ENCODE measurements around the gene CACNA1I. TPM values are rescaled to one million over a fixed set of nuclear protein-coding genes. Genes with fewer than 3 reads are reported as not detected.
A peak's percentile ranks its signal among the peaks of the same experiment; 100 is the strongest.

CACNA1I gene
- total RNA-seq, 1 experiment from 2014 or later = not detected

DNA sequence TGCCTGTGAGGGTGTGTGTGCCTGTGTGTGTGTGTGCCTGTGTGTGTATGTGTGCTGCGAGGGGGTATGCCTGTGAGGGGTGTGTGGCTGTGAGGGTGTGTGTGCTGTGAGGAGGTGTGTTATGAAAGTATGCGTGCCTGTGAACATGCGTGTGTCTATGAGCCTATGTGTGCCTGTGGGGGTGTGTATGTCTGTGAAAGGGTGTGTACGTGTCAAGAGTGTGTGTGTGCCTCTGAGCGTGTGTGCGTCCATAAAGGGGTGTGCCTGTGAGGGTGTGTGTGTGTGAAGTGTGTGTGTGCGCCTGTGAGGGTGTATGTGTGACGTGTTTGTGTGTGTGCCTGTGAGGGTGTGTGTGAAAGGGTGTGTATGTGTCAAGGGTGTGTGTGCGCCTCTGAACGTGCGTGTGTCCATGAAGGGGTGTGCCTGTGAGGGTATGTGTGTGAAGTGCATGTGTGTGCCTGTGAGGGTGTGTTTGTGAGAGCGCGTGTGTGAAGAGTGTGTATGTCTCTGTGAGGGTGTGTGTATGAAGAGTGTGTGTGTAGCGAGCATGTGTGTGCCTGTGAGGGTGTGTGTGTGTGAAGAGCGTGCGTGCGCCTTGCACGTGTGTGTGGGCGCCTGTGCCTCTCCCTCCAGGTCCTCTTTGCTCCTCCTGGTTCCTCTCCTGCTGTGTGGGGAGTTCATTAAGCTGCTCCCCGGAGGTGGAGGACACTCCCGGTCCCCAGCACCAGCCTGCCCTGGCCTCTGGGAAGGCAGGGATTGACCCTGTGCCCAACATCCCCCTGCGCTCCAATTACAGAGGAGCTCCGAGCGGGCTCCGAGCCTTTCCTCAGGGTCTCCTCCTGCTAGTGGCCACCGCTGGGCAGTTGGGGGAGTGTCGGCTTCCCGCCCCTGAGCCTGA lies 53.3 kb downstream of the CACNA1I start:
- DNase-seq (ENCODE audit: low read depth) = no peak

DNA sequence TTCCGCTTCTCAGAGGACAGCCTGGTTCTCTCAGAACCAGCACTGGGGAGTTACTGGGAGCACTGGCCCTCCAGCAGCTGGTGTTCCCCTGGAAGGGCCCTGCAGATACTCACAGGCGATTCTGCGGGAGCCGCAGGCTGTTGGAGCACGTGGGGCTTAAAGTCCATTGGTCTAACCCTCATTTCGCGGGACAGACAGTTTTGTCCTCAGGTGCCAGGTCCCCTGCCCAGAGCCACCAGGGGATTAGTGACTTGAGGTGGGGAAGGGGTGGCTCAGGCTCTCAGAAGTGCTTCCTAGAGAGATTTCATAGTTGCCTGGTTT lies 53.9 kb downstream of the CACNA1I start:
- DNase-seq (ENCODE audit: low read depth) = no peak

DNA sequence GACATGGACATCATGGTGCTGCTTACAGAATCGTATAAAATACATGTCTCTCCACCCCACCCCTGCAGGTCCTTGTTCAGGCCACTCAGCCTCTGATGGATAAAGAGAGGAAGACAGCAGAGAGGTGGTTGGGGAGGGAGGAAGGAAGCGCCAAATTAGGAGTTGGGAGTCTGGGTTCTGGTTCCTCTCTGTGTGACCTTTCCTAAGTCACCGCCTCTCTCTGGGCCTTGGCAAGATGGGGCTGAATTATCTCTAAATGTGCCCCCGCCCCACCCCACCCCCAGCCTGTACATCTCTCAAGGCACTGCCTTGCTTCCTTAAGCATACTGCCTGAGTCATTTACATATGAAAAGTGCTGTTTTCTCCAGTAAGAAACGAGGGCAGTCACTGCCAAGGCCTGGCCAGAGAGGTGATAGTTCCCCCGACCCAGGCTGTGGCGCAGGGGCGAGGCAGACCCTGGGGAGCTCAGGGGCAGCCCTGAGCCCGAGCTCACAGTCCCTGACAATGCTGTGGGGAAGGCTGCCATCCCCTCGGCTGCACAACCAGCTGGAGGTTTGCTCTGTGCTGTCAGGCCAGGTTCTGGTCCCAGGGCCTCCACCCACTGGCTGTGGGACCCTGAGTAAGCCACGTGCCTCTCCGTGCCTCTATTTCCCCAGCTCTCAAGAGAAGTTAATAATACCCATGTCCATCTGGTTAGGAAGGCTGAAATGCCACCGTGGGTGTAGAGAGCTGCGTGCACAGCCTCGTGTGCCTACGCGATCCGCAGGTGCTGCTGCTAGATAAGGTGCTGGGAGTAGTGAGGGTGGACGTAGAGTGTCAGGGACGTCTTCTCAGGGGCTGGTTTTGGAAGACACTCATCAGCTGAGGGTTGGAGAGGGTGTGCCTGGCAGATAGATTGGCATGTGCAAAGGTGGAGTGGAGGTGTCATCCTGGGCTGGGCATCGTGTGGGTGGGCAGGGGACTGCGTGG lies 55.3 kb downstream of the CACNA1I start:
- no peak for DNase-seq (ENCODE audit: low read depth)

DNA sequence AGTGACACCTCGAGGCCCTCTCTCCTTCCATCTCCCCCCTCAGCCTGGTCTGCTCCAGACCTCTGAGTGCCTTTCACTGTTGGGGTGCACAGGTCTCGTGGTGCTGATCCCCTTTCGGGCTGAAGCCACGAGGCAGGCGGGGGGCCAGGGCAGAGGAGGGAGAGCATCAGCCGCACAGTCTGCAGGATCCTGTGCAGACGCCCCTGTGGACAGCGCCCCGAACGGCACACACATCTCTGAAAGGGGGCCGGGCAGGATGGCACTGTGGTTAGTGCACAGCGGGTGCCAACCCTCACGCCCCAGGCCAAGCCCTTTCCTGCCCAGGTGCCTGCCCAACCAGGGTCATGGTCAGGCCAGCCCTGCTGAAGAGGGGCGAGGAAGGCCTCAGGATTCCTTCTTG lies 56.7 kb downstream of the CACNA1I start:
- no peak for DNase-seq (ENCODE audit: low read depth)

DNA sequence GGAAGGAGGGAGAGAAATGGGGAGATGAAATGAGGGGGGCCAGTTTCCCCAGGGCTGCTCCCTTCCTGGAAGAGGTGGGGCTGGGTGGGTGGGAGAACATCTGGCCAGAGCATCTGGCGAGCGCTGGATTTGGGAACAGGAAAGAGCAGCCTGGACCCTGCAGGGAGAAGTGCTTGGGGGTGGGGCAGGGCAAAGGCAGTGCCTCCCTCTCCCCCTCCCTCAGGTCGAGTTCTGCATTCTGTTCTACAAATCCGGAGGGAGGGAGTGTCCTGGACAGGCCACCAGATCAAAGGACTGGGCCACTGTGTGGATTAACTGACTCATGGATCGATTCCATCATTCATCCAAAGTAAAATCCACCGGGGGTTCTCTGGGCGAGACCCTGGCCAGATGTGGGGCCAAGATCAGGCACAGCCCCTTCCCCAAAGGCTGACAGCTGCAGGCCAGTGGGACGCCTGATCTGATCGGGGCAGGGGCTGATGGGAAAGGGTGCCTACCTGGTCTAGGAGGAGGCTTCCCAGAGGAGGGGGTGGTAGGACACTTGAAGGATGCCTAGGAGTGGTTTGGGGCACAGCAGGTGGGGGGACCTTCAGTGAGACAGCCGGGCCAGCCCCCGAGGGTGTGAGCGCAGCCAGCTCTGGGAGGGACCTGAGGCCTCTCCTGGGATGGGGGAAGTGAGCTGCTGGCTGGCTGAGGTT lies 57.5 kb downstream of the CACNA1I start:
- DNase-seq (ENCODE audit: low read depth) = no peak

DNA sequence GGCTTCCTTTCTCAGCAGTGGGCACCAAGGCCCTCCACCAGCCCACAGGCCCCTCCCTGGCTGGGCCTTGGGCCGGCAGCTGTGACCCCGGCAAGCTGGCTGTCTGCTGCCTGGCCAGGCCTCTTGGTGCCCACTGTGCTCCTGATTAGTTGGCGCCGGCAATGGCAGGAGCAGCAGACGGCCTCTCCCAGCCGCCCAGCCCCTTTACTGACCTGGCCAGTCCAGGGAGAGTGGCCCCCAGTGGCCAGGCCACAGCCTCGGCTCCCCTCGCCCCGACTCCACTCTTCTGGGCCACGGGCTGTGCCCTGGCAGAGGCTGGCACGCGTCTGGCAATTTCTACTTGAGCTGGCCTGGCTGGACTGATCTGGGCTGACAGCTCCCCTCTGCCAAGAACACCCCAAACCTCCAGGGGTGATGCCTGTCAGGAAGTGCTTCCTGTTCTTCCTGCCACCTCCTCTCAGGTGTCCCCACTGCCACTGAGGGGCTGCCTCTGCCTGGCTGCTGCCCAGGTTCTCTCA lies 58.1 kb downstream of the CACNA1I start:
- DNase-seq (ENCODE audit: low read depth) = no peak

DNA sequence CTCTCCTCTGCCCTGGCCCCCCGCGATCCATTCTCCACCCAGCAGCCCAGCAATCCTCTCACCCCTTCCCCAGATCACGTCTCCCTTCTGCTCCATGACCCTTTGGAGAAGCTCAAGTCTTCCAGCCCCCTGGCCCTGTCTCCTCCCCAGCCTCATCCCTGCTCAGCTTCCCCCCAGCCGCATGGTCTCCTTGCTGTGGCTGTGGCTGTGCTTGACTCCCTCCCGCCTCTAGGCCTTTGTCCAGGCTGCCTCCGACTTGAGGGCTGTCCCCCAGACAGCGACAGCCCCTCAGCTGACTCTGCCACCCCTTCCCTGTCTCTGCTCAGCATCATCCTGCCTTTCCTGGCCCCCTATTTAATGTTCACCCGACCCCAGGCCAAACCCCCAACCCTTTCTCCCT lies 59.3 kb downstream of the CACNA1I start:
- DNase-seq (ENCODE audit: low read depth) = no peak

DNA sequence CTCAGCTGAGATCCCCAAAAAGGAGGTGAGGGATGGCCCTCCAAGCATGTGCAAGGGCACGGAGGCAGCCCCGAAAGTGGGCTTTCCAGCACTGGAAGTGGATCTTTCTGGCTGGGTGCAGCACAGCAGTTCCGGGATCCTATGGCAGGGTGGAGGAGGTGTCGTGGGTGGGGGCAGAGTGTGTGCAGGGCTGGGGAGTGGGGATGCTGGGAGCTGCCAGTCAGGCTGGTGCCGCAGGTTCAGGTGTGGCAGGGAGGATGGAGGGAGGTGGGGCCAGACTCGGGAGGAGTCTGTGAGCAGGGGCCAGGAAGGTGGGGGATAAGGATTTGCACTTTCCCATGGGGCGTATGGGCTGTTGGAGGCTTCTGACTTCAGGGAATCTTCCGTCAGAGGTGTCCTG lies 60.2 kb downstream of the CACNA1I start:
- DNase-seq (ENCODE audit: low read depth) = no peak

DNA sequence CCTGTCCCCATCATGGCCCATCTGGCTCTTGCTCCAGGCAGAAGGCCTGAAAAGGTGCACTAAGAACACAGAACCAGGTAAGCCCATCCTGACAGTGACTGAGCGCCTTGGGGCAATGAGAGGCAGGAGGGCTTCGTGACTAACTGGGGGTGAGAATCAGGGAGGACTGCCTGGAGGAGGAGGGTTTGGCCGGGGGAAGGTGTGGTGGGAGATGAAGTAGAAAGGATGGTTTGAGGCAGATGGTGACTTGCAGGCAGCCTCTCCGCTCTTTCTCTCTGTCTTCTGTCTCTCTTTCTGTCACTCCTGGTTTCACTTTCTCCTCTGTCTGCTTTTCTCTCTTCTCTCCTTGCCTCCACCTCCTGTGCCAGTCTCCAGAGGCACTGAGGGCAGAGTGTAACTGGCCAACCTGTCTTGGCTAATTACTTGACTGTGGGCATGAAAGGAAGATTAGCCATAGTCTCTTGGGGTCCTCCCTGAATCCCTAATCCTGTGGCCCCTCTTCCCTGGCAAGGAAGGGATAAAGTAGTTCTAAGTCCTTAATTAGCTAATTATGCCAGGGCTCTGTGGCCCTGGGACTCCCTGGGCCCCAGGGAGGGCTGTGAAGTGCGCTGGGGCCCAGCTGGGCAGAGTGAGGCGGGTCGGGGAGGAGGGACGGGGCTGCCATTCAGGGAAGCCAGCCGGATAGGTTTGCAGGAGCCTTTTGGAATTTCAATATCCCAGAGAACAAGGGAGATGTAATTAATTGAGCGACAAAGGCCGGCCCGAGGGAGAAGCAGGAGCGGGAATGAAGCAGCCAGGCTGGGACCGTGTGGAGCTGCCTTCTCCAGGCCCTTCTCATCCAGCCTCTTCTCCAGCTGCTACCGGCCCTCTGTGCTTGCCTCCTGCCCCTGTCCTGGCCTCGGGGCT lies 61.1 kb downstream of the CACNA1I start:
- no peak for DNase-seq (ENCODE audit: low read depth)

DNA sequence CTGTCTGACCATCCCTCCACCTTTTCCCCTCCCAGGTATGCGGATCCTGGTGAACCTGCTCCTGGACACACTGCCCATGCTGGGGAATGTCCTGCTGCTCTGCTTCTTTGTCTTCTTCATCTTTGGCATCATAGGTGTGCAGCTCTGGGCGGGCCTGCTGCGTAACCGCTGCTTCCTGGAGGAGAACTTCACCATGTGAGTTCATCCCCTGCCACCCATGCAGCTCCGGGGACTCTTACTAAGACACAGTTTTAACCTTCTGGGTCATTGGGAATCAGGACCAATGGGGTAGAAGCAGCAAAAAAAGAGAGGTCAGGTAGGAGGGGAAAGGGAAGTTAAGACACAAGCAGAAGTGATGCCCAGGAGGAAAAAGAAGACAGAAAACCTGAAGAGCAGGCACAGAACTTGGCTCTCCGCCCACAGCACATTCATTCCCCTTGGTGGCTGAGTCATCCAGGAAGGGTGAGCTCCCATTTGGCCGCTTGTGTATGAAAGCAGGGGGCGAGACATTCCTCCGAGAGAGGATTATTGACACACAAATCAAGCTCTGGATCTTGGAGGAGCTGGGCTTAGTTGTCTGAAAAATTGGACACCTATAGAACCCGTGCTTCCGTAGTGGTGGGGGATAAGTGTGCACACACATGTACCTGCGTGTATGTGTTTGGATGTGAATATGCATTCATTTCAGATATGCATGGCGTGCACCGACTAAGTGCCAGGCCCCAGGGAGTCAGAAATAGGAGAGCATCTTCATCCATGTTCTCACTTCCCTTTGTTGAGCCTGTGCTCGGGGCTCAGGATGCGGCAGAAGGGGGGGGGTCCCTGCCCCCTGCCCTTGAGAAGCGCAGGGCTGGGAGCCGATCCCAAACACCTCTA lies 64.2 kb downstream of the CACNA1I start:
- DNase-seq (ENCODE audit: low read depth) = peak; percentile 80

DNA sequence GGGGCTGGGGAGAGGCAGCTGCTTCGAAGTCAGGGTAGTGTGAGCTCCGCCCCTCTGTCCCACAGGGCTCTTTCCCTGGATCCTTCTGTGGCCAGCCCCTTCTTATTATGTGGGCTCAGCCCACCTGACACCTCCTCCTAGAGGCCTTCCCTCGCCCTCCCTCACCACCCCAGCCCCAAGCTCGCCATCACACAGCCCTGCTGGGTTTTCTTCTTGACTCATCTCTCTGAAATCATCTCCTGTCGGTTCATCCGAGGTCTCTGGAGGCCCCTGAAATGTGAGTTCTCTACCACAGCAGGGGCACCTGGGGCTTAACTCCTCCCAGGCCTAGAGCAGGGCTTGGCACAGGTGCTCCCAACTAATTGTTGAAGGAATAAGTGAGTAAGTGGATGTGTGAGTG lies 65.2 kb downstream of the CACNA1I start:
- DNase-seq (ENCODE audit: low read depth) = no peak

DNA sequence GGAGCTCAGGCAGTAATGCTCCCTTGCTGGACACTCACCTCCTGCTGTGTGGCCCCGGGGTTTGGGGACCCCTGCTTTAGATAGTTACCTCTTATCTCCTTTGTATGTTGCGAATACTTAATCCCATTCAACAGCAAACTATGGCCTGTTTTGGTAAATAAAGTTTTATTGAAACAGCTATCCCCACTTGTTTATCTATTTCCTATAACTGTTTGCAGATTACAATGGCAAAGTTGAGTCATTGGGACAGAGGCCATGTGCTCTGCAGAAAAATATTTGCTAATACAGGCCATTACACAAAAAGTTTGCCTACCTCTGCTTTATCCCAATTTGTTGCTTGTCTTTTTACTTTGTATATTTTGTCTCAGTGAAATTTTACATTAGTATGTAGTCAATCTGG lies 68.4 kb downstream of the CACNA1I start:
- DNase-seq (ENCODE audit: low read depth) = no peak

DNA sequence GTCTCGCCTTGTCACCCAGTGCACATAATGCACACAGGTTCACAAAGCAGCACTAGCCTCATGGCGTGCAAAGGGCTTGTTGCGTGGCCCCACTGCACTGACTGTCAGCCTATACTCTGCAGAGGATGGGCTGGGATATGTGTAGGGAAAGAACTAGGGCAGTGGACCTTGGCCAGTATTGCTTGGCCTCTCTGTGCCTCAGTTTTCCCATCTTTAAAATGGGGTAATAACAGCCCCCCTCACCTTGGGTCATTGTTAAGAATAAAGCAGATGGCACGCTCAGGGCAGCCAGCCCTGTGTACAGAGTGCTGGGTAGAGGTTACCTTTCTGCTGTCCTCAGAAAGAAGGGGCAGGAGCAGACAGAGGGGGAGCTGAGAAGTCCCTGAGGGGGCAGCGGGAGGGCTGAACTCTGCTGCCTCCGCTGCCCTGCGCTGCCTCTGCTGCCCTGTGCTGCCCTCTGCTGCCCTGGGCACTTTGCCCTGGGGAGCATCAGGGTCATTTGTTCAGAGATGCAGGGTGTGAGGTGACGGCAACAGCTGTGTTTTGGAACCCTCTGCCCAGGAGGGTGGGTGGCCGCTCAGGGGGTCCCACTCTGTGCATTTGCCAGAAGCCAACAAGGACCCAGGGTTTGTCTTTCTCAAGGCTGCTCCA lies 71.2 kb downstream of the CACNA1I start:
- no peak for DNase-seq (ENCODE audit: low read depth)

DNA sequence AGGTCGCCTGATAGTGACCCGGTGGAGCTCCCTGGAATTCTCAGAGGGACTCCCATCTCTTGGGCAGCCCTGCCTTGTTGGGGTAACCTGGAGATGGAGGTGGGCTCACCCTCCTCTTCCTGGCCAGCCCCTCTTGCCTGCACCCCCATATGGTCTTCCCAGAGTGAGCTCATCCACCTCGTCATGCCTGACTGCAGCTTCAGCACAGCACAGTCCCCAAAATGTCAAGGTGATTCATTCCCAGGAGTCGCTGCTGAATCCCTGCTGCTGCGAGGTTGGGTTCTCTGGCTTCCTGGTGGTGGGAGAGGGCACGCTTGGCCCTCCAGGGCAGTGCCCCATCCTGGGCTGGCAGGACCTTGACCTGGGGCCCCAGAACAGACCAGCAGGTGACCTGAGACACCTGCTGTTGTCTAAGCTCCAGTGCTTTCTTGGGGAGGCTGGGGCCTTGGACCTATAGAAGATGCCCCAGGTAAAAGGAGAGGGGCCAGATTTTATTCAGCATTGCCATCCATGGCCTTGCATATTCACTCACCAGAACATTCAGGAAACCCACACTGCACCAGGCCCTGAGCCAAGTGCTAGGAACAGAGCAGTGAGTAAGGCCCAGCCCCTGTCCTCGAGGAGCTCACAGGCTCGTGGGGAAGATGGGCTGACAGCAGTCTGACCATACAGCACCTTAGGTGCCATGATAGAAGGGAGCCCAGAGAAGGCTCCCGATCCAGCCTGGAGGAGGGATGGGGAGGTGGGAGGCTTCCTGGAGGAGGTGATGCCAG lies 72.9 kb downstream of the CACNA1I start:
- no peak for DNase-seq (ENCODE audit: low read depth)

DNA sequence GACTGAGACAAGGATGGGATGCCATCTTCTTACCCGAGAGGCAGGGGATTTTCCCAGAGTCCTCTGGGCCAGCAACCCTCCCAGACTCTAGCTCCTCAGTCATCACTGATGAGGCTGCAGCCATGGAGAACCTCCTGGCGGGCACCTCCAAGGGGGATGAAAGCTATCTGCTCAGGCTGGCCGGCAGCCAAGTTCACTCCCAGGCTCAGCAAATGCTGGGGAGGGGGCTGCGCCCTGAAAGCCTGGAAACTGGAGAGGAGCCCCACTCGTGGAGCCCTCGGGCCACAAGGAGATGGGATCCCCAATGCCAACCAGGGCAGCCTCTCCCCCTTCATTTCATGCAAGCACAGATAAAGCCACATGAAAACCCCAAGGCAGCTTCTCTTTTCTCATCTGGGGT lies 75.0 kb downstream of the CACNA1I start:
- DNase-seq (ENCODE audit: low read depth) = no peak

DNA sequence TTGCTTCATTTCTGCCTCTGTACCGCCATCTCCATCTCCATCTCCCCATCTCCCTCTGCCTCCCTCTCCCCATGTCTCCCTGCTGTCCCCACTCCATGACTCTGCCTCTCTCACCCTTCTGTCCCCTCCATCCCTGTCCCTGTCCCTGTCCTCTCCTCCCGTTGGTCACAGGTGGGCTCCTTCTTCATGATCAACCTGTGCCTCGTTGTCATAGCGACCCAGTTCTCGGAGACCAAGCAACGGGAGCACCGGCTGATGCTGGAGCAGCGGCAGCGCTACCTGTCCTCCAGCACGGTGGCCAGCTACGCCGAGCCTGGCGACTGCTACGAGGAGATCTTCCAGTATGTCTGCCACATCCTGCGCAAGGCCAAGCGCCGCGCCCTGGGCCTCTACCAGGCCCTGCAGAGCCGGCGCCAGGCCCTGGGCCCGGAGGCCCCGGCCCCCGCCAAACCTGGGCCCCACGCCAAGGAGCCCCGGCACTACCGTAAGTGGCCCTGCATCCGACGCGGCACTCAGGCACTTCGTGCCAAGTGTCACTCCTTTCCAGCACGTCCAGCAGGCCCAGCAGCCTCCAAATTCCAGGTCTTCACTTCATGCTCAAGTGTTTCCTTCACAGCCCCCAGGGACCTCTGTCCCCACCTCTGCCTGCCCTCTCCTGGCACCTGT lies 76.0 kb downstream of the CACNA1I start:
- no peak for DNase-seq (ENCODE audit: low read depth)

DNA sequence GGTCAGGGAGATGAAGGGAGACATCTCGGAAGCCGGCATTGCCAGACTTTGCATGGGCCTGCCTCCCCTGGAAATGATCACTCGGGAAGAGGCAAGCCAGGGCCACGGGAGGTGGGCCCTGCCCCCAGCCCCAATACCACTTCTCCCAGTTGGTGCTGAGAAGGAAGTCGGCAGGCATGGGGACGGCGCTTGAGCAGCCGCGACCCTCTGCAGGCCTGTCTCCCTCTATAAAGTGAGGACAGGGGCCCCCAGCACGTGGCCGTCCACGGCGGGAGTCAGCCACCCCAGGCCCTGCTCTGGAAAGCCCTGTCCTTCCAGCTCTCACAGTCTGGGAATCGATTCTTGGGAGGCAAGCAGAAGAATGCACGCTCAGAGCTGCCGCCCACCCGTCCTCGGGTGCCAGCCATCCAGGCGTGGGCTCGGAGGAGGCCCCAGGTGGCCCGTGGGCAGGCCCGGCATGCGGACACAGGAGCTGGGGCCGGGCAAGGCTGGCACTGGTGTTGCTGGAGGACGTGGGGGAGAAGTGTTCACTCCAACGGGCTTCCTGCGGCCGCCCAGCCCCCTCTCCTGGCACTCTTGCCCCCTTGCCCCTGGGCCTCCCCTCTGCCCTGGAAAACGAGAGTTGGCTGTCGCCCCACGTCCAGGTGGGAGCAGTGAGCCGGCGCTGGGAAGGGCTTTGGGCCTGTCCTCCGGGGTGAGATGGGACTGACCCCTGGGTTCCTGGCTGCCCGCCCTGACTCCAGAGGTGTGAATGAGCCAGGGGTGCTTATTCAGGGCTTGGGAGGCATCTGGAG lies 77.5 kb downstream of the CACNA1I start:
- DNase-seq (ENCODE audit: low read depth) = no peak

All from LHCN-M2 (cell line).